HG03432 (cell line): Measurements from ENCODE around the gene CACNA1S.
A peak's percentile ranks its signal among the peaks of the same experiment; 100 is the strongest.

Source experiments
- ATAC-seq: cut with Tn5 transposase; IDR thresholded peaks from one replicate; pipeline ENCODE4 v1.9.1; 2021; ENCODE audit warnings: mild to moderate bottlenecking, moderate library complexity; ENCODE audit not compliant: unreplicated experiment

The CACNA1S gene

GRCh38 chr1:201066986-201067385 is 45.2 kb downstream of the CACNA1S start:
- ATAC-seq, result no peak

GRCh38 chr1:201065686-201066085 is 46.5 kb downstream of the CACNA1S start:
- no peak for ATAC-seq

GRCh38 chr1:201064806-201065205 is 47.4 kb downstream of the CACNA1S start:
- no peak for ATAC-seq

- no peak for ATAC-seq
These were observed 49.1 kb downstream of the CACNA1S start for GRCh38 chr1:201063145-201063544.

GRCh38 chr1:201062511-201063091 is 49.6 kb downstream of the CACNA1S start:
- ATAC-seq, result no peak

- no peak for ATAC-seq
These were observed 50.3 kb downstream of the CACNA1S start for GRCh38 chr1:201061886-201062285.

GRCh38 chr1:201061049-201061448 is 51.2 kb downstream of the CACNA1S start:
- no peak for ATAC-seq

- ATAC-seq, result no peak
These were observed 51.6 kb downstream of the CACNA1S start for GRCh38 chr1:201060586-201060985.

- no peak for ATAC-seq
These were observed 52.2 kb downstream of the CACNA1S start for GRCh38 chr1:201059871-201060555.

- no peak for ATAC-seq
These were observed 52.8 kb downstream of the CACNA1S start for GRCh38 chr1:201059401-201059800.

GRCh38 chr1:201054091-201054543 is 58.1 kb downstream of the CACNA1S start:
- no peak for ATAC-seq

GRCh38 chr1:201053155-201053860 is 58.9 kb downstream of the CACNA1S start:
- ATAC-seq, result no peak

- ATAC-seq, result no peak
These were observed 60.8 kb downstream of the CACNA1S start for GRCh38 chr1:201051399-201051798.

GRCh38 chr1:201050515-201051277 is 61.5 kb downstream of the CACNA1S start:
- ATAC-seq, result no peak

GRCh38 chr1:201049248-201049831 is 62.9 kb downstream of the CACNA1S start:
- ATAC-seq, result no peak

GRCh38 chr1:201048521-201048920 is 63.7 kb downstream of the CACNA1S start:
- ATAC-seq, result no peak

GRCh38 chr1:201044119-201044518 is 68.1 kb downstream of the CACNA1S start:
- no peak for ATAC-seq

GRCh38 chr1:201042779-201043461 is 69.3 kb downstream of the CACNA1S start:
- ATAC-seq, result peak; percentile 79

GRCh38 chr1:201041011-201041410 is 71.2 kb downstream of the CACNA1S start:
- no peak for ATAC-seq

- no peak for ATAC-seq
These were observed 72.3 kb downstream of the CACNA1S start for GRCh38 chr1:201039876-201040275.
